Subcutaneous abdominal adipose tissue (tissue), 5 donors: ENCODE results near the gene SNTG2.

Source experiments
- H3K27ac ChIP-seq: one replicate; pipeline ENCODE4 v1.7.0; 2013; ENCODE audit warnings: low read depth, mild to moderate bottlenecking, inconsistent platforms, low read length, moderate library complexity
- H3K27me3 ChIP-seq, 5 donors: one replicate each; pipeline ENCODE4 v1.7.0; 2013; ENCODE audit warnings: low read length in 5 of 5, inconsistent platforms in 1 of 5; ENCODE audit not compliant: control insufficient read depth in 5 of 5, insufficient read depth in 4 of 5
- H3K36me3 ChIP-seq, 5 donors: one replicate each; pipeline ENCODE4 v1.7.0; 2013; ENCODE audit warnings: low read length in 5 of 5; ENCODE audit not compliant: control insufficient read depth in 5 of 5, insufficient read depth in 5 of 5
- H3K4me1 ChIP-seq, 5 donors: one replicate each; pipeline ENCODE4 v1.7.0; 2013; ENCODE audit warnings: low read length in 5 of 5, mild to moderate bottlenecking in 3 of 5, moderate library complexity in 1 of 5; ENCODE audit not compliant: control insufficient read depth in 5 of 5, insufficient read depth in 5 of 5
- H3K4me3 ChIP-seq, 5 donors: one replicate each; pipeline ENCODE4 v1.7.0; 2013; ENCODE audit warnings: low read length in 5 of 5, low read depth in 1 of 5
- H3K9ac ChIP-seq, 5 donors: one replicate each; pipeline ENCODE4 v1.7.0; 2013; ENCODE audit warnings: low read length in 5 of 5, mild to moderate bottlenecking in 4 of 5, moderate library complexity in 3 of 5
- H3K9me3 ChIP-seq, 5 donors: one replicate each; pipeline ENCODE4 v1.7.0; 2013; ENCODE audit warnings: low read length in 5 of 5; ENCODE audit not compliant: control insufficient read depth in 5 of 5
- donor health status: healthy.
- donor health status: healthy.
- donor health status: healthy.
- donor health status: healthy.
- donor health status: healthy.

Gene SNTG2

GRCh38 chr2:1141079-1141478 lies 190.4 kb downstream of the SNTG2 start:
- Histone ChIP-seq H3K27me3 (no peaks in the 10 kb centered on the region), H3K4me1 (peaks cover 0 to 22% (median 3%) of the 10 kb centered on the region in 5 donors), H3K9me3 (no peaks in the 10 kb centered on the region), H3K27ac (no peak overlapping the region), H3K9ac (no peak overlapping the region), H3K36me3 (peaks cover 0 to 3% (median 0%) of the 10 kb centered on the region in 5 donors), H3K4me3 (no peak overlapping the region)

GRCh38 chr2:1143129-1143528 lies 192.5 kb downstream of the SNTG2 start:
- H3K9me3 ChIP-seq: no peaks in the 10 kb centered on the region
- H3K36me3 ChIP-seq: peaks cover 0 to 3% (median 0%) of the 10 kb centered on the region in 5 donors
- no peak overlapping the region for H3K9ac ChIP-seq
- H3K4me1 ChIP-seq: peaks cover 0 to 13% (median 3%) of the 10 kb centered on the region in 5 donors
- H3K4me3 ChIP-seq: no peak overlapping the region
- no peak overlapping the region for H3K27ac ChIP-seq
- no peaks in the 10 kb centered on the region for H3K27me3 ChIP-seq

- Histone ChIP-seq H3K27ac (no peak overlapping the region), H3K36me3 (peaks cover 0 to 3% (median 0%) of the 10 kb centered on the region in 5 donors), H3K9me3 (no peaks in the 10 kb centered on the region), H3K4me3 (no peak overlapping the region), H3K27me3 (no peaks in the 10 kb centered on the region), H3K4me1 (peaks cover 0 to under 1% (median 0%) of the 10 kb centered on the region in 5 donors), H3K9ac (no peak overlapping the region)
Measured at GRCh38 chr2:1147873-1148612, 197.4 kb downstream of the SNTG2 start.

- Histone ChIP-seq H3K9ac (no peak overlapping the region), H3K4me3 (no peak overlapping the region), H3K27ac (no peak overlapping the region), H3K27me3 (no peaks in the 10 kb centered on the region), H3K4me1 (peaks cover 0 to 16% (median 9%) of the 10 kb centered on the region in 5 donors), H3K36me3 (no peaks in the 10 kb centered on the region), H3K9me3 (no peaks in the 10 kb centered on the region)
Measured at GRCh38 chr2:1150724-1151511, 200.3 kb downstream of the SNTG2 start.

- Histone ChIP-seq H3K4me1 (peaks cover 0 to 19% (median 9%) of the 10 kb centered on the region in 5 donors), H3K27me3 (no peaks in the 10 kb centered on the region), H3K9ac (no peak overlapping the region), H3K4me3 (no peak overlapping the region), H3K27ac (no peak overlapping the region), H3K36me3 (no peaks in the 10 kb centered on the region), H3K9me3 (no peaks in the 10 kb centered on the region)
Measured at GRCh38 chr2:1152375-1152774, 201.7 kb downstream of the SNTG2 start.

- peaks cover 0 to 19% (median 9%) of the 10 kb centered on the region in 5 donors for H3K4me1 ChIP-seq
- H3K27me3 ChIP-seq: no peaks in the 10 kb centered on the region
- H3K27ac ChIP-seq: no peak overlapping the region
- no peak overlapping the region for H3K4me3 ChIP-seq
- H3K36me3 ChIP-seq: no peaks in the 10 kb centered on the region
- no peak overlapping the region for H3K9ac ChIP-seq
- no peaks in the 10 kb centered on the region for H3K9me3 ChIP-seq
Measured at GRCh38 chr2:1153920-1154319, 203.3 kb downstream of the SNTG2 start.

GRCh38 chr2:1154710-1155594 lies 204.3 kb downstream of the SNTG2 start:
- H3K27ac ChIP-seq: no peak overlapping the region
- H3K36me3 ChIP-seq: no peaks in the 10 kb centered on the region
- H3K4me1 ChIP-seq: peaks cover 0 to 19% (median 9%) of the 10 kb centered on the region in 5 donors
- H3K9me3 ChIP-seq: no peaks in the 10 kb centered on the region
- H3K9ac ChIP-seq: no peak overlapping the region
- no peaks in the 10 kb centered on the region for H3K27me3 ChIP-seq
- H3K4me3 ChIP-seq: no peak overlapping the region

- no peak overlapping the region for H3K9ac ChIP-seq
- H3K36me3 ChIP-seq: no peaks in the 10 kb centered on the region
- H3K4me3 ChIP-seq: no peak overlapping the region
- no peaks in the 10 kb centered on the region for H3K9me3 ChIP-seq
- H3K4me1 ChIP-seq: peaks cover 0 to 19% (median 9%) of the 10 kb centered on the region in 5 donors
- no peaks in the 10 kb centered on the region for H3K27me3 ChIP-seq
- no peak overlapping the region for H3K27ac ChIP-seq
Measured at GRCh38 chr2:1156059-1156458, 205.4 kb downstream of the SNTG2 start.

- no peaks in the 10 kb centered on the region for H3K9me3 ChIP-seq
- H3K27ac ChIP-seq: no peak overlapping the region
- peaks cover 0 to 19% (median 9%) of the 10 kb centered on the region in 5 donors for H3K4me1 ChIP-seq
- no peaks in the 10 kb centered on the region for H3K36me3 ChIP-seq
- no peak overlapping the region for H3K9ac ChIP-seq
- H3K4me3 ChIP-seq: no peak overlapping the region
- no peaks in the 10 kb centered on the region for H3K27me3 ChIP-seq
Measured at GRCh38 chr2:1156531-1156930, 205.9 kb downstream of the SNTG2 start.
